Prostate gland (tissue), 2 donors: Measurements from ENCODE around the gene CEP135. TPM values are rescaled to one million over a fixed set of nuclear protein-coding genes. Genes with fewer than 3 reads are reported as not detected.
"Not testable (repeated sequence)": the region's sequence is repeated elsewhere in the genome, so short reads cannot be mapped to it uniquely, and the experiment has no call there.

Source experiments
- DNase-seq: peaks from one replicate; pipeline ENCODE4 v3.0.0-alpha.2; 2019; ENCODE audit warnings: low spot score
- H3K27ac ChIP-seq, 2 donors: fragments of 200-600 bp; sonication (generic); 2 replicates each; pipeline ENCODE4 v1.5.1; 2017 to 2019
- H3K27me3 ChIP-seq: fragments of 200-600 bp; sonication (generic); replicated peaks from 2 replicates; pipeline ENCODE4 v1.5.1; 2019; ENCODE audit not compliant: insufficient read depth
- H3K36me3 ChIP-seq, 2 donors: fragments of 200-600 bp; sonication (generic); 1 replicate in 1 of 2; 2 replicates in 1 of 2; pipeline versions ENCODE4 v1.5.1 to v1.8.1; 2017 to 2019
- H3K4me1 ChIP-seq: fragments of 200-600 bp; sonication (generic); replicated peaks from 2 replicates; pipeline ENCODE4 v1.5.1; 2019
- H3K4me3 ChIP-seq, 2 donors: fragments of 200-600 bp; sonication (generic); 2 replicates each; pipeline ENCODE4 v1.5.1; 2017 to 2019
- H3K9me3 ChIP-seq: fragments of 200-600 bp; sonication (generic); 2 replicates; pipeline ENCODE4 v1.5.1; 2017
- CTCF ChIP-seq, 4 experiments: fragments of 200-600 bp in 2 of 4; fragments of 450-650 bp in 2 of 4; sonication (generic) in 2 of 4; IDR thresholded peaks; 1 replicate in 3 of 4; 2 replicates in 1 of 4; pipeline ENCODE4 v1.5.1; 2016 to 2019; ENCODE audit warnings: antibody characterized with exemption in 4 of 4, mild to moderate bottlenecking in 2 of 4, moderate library complexity in 2 of 4
- POLR2A ChIP-seq: fragments of 450-650 bp; IDR thresholded peaks from one replicate; pipeline ENCODE4 v1.6.1; 2016; ENCODE audit warnings: antibody characterized with exemption, mild to moderate bottlenecking
- POLR2AphosphoS5 ChIP-seq: sonication (generic); formaldehyde crosslinking; IDR thresholded peaks from one replicate; pipeline ENCODE4 v1.6.1; 2017; ENCODE audit warnings: antibody characterized with exemption
- WGBS: methylation state at CpG from one replicate; pipeline ENCODE4 v1.1.5; 2018; 5-methylcytosine and 5-hydroxymethylcytosine counted together
- intact Hi-C: fragments of 100-400 bp; cut with DNase I; formaldehyde crosslinking; loops from one replicate; pipeline ENCODE4 v1.14.2; 2022
- total RNA-seq, 2 donors: library from RNA; depleted of rRNA; stranded (reverse); fragments of >200 nt; gene quantifications; one replicate each; pipeline ENCODE4 v1.1.0, GENCODE V29; 2016

Gene CEP135
- total RNA-seq, 2 donors from 2014 or later: 3.3 to 7.1 TPM

DNA sequence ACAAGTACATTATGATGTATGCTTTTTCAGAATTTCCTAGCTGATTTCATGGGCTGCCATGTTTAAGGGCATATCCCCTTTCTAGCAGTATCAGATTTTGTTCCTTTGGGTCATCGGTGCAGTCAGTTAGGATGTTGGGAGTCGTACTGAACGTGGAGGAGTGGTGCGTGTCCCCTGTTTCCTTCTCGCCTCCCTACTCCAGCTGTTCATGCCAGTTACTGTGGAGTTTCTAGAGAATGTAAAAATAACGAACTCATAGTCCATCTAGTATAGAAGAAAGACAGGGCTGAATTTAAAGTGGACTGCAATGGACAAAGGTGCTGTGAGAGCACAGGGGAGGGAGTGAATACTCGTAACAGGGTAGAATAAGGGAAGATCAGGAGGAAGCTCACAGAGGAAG, 111.3 kb downstream of the CEP135 start:
- no peak overlapping the region for H3K27ac ChIP-seq
- no peaks in the 10 kb centered on the region for H3K36me3 ChIP-seq
- TF ChIP-seq CTCF (IDR thresholded peaks at IDR 0.05) (no peak), POLR2AphosphoS5 (no peak), POLR2A (no peak)
- no peaks in the 10 kb centered on the region for H3K9me3 ChIP-seq
- 96% methylated on average over 7 of the region's 7 CpGs for WGBS
- no peaks in the 10 kb centered on the region for H3K27me3 ChIP-seq
- no peak overlapping the region for H3K4me3 ChIP-seq
- intact Hi-C loops: no loop called here
- H3K4me1 ChIP-seq: no peaks in the 10 kb centered on the region
- DNase-seq: no peak

- DNase-seq: no peak
- Histone ChIP-seq H3K9me3 (no peaks in the 10 kb centered on the region), H3K4me3 (no peak overlapping the region), H3K27me3 (no peaks in the 10 kb centered on the region), H3K27ac (no peak overlapping the region), H3K4me1 (no peaks in the 10 kb centered on the region), H3K36me3 (no peaks in the 10 kb centered on the region)
- WGBS: 80% methylated on average over 3 of the region's 3 CpGs
- TF ChIP-seq CTCF (IDR thresholded peaks at IDR 0.05) (no peak), POLR2AphosphoS5 (no peak), POLR2A (no peak)
- intact Hi-C loops: no loop called here
These were observed 113.4 kb downstream of the CEP135 start for GRCh38 chr4:56062106-56062505.

GRCh38 chr4:56062526-56063145, 113.9 kb downstream of the CEP135 start:
- no peak for TF ChIP-seq POLR2A
- no peak for TF ChIP-seq POLR2AphosphoS5
- TF ChIP-seq CTCF (IDR thresholded peaks at IDR 0.05): no peak
- Histone ChIP-seq H3K36me3 (no peaks in the 10 kb centered on the region), H3K4me1 (no peaks in the 10 kb centered on the region), H3K9me3 (no peaks in the 10 kb centered on the region), H3K27me3 (no peaks in the 10 kb centered on the region), H3K4me3 (no peak overlapping the region), H3K27ac (no peak overlapping the region)
- 83% methylated on average over 4 of the region's 4 CpGs for WGBS
- intact Hi-C loops: no loop called here
- DNase-seq: no peak

GRCh38 chr4:56066493-56066892, 117.7 kb downstream of the CEP135 start:
- Histone ChIP-seq H3K27ac (no peak overlapping the region), H3K4me1 (no peaks in the 10 kb centered on the region), H3K9me3 (no peaks in the 10 kb centered on the region), H3K36me3 (no peaks in the 10 kb centered on the region), H3K4me3 (no peak overlapping the region), H3K27me3 (no peaks in the 10 kb centered on the region)
- WGBS: 94% methylated on average over 2 of the region's 2 CpGs
- intact Hi-C loops: no loop called here
- TF ChIP-seq POLR2A (no peak), CTCF (IDR thresholded peaks at IDR 0.05) (no peak), POLR2AphosphoS5 (no peak)
- no peak for DNase-seq

- DNase-seq: no peak
- WGBS: 92% methylated on average over 6 of the region's 6 CpGs
These were observed 119.1 kb downstream of the CEP135 start for GRCh38 chr4:56067826-56068225.

DNA sequence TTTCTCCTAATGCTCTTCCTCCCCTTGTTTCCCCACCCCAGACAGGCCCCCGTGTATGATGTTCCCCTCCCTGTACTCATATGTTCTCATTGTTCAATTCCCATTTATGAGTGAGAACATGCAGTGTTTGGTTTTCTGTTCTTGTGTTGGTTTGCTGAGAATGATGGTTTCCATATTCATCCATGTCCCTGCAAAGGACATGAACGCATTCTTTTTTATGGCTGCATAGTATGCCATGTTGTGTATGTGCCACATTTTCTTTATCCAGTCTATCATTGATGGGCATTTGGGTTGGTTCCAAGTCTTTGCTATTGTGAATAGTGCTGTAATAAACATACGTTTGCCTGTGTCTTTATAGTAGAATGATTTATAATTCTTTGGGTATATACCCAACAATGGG, 124.0 kb downstream of the CEP135 start:
- H3K4me1 ChIP-seq, H3K27ac ChIP-seq, intact Hi-C loops, H3K9me3 ChIP-seq, H3K36me3 ChIP-seq, H3K27me3 ChIP-seq, H3K4me3 ChIP-seq, DNase-seq: not testable (repeated sequence)
- WGBS: 81% methylated on average over 3 of the region's 3 CpGs

More at GRCh38 chr4:56067826-56068225, 119.1 kb downstream of the CEP135 start:
- Histone ChIP-seq H3K27me3 (no peaks in the 10 kb centered on the region), H3K4me3 (no peak overlapping the region), H3K9me3 (no peaks in the 10 kb centered on the region), H3K27ac (no peak overlapping the region), H3K36me3 (no peaks in the 10 kb centered on the region), H3K4me1 (no peaks in the 10 kb centered on the region)
- TF ChIP-seq POLR2AphosphoS5 (no peak), POLR2A (no peak), CTCF (IDR thresholded peaks at IDR 0.05) (no peak)
- intact Hi-C loops: no loop called here
